HepG2 (cell line): ENCODE data around the gene CIAO3. TPM values are rescaled to one million over a fixed set of nuclear protein-coding genes. Genes with fewer than 3 reads are reported as not detected.

Source experiments
- ATAC-seq: fragments of 200-7000 bp; cut with Tn5 transposase; 3 replicates; pipeline ENCODE4 v1.9.1; 2020; ENCODE audit warnings: mild to moderate bottlenecking, moderate library complexity
- BruUV-seq: library from RNA; stranded (reverse); fragments of 400-500 nt; replicated peaks from 2 replicates; lab custom pipeline; 2021; lab: Mats Ljungman, UMichigan
- CTCF ChIA-PET: fragments of 300-600 bp; formaldehyde crosslinking; extraction: SDS; loops from one replicate; lab custom pipeline; 2021; ENCODE audit warnings: low total read pairs, inconsistent platforms, low intra/inter-chr PET ratio; lab: Yijun Ruan, JAX
- POLR2A ChIA-PET: fragments of 350-600 bp; sonication (Branson Sonifier 250); formaldehyde crosslinking; loops from one replicate; lab custom pipeline; 2020; ENCODE audit warnings: antibody characterized with exemption, inconsistent platforms; lab: Yijun Ruan, JAX
- DNase-seq: peaks from one replicate; pipeline ENCODE4 v3.0.0-alpha.2; 2015; ENCODE audit warnings: low spot score
- FAIRE-seq: peaks from 3 replicates; lab custom pipeline; 2011; peaks lifted over from hg19 to GRCh38; lab: Jason Lieb, UNC
- H2AFZ ChIP-seq: one replicate; pipeline ENCODE4 v1.6.1; 2011; ENCODE audit warnings: low read length, inconsistent platforms
- H3K27ac ChIP-seq: fragments of 300-600 bp; 3 replicates; pipeline ENCODE4 v1.8.0; 2011; ENCODE audit warnings: mixed run types, mild to moderate bottlenecking, mixed read lengths, low read length, inconsistent platforms; ENCODE audit not compliant: insufficient read depth; ENCODE audit errors: extremely low read length
- H3K27me3 ChIP-seq, 2 experiments: fragments of 200-600 bp in 1 of 2; 2 replicates in 1 of 2; 3 replicates in 1 of 2; pipeline versions ENCODE4 v1.6.0 to v1.8.0; 2011; ENCODE audit warnings: low read length in 2 of 2, mild to moderate bottlenecking in 2 of 2, moderate library complexity in 2 of 2, inconsistent platforms in 1 of 2; ENCODE audit not compliant: insufficient read depth in 2 of 2, control insufficient read depth in 1 of 2
- H3K36me3 ChIP-seq, 2 experiments: fragments of 200-600 bp in 1 of 2; replicated peaks in 1 of 2; 2 replicates in 1 of 2; 3 replicates in 1 of 2; pipeline versions ENCODE4 v1.5.1 to v1.8.0; 2011; ENCODE audit warnings: low read length in 2 of 2, inconsistent platforms in 1 of 2; ENCODE audit not compliant: insufficient read depth in 2 of 2, control insufficient read depth in 1 of 2
- H3K4me1 ChIP-seq: 2 replicates; pipeline ENCODE4 v1.5.1; 2012; ENCODE audit warnings: low read length, inconsistent platforms; ENCODE audit not compliant: insufficient read depth
- H3K4me2 ChIP-seq: 2 replicates; pipeline ENCODE4 v1.6.0; 2011; ENCODE audit warnings: low read depth, low read length, inconsistent platforms
- H3K4me3 ChIP-seq, 3 experiments: fragments of 200-600 bp in 1 of 3; sonication (generic), shearing (Covaris generic) in 1 of 3; replicated peaks in 1 of 3; 2 replicates each; pipeline ENCODE4 v1.5.1; 2011 to 2016; ENCODE audit warnings: low read length in 3 of 3, inconsistent platforms in 2 of 3, low read depth in 2 of 3, mild to moderate bottlenecking in 2 of 3, control low read depth in 1 of 3, mixed read lengths in 1 of 3; ENCODE audit not compliant: insufficient read depth in 1 of 3
- H3K79me2 ChIP-seq: one replicate; pipeline ENCODE4 v1.6.1; 2011; ENCODE audit warnings: low read length, inconsistent platforms; ENCODE audit not compliant: insufficient read depth
- H3K9ac ChIP-seq: 2 replicates; pipeline ENCODE4 v1.6.0; 2011; ENCODE audit warnings: mild to moderate bottlenecking, low read depth, low read length, inconsistent platforms; ENCODE audit not compliant: insufficient read depth
- H3K9me3 ChIP-seq: 2 replicates; pipeline ENCODE4 v1.5.1; 2012; ENCODE audit warnings: mild to moderate bottlenecking, low read length
- H4K20me1 ChIP-seq: 2 replicates; pipeline ENCODE4 v1.6.0; 2011; ENCODE audit warnings: inconsistent platforms, mild to moderate bottlenecking, low read length, moderate library complexity; ENCODE audit not compliant: insufficient read depth
- AGO1 ChIP-seq: fragments of 200-400 bp; formaldehyde crosslinking; IDR thresholded peaks from 2 replicates; pipeline ENCODE4 v1.6.1; 2017; ENCODE audit warnings: mild to moderate bottlenecking, low read depth, low read length, moderate library complexity; ENCODE audit not compliant: poor library complexity, severe bottlenecking
- CHCHD3 ChIP-seq: sonication (generic); formaldehyde crosslinking; IDR thresholded peaks from 2 replicates; pipeline ENCODE4 v1.8.0; 2022; ENCODE audit warnings: mild to moderate bottlenecking, missing genetic modification reagents, moderate library complexity
- JUN ChIP-seq: sonication (generic); formaldehyde crosslinking; IDR thresholded peaks from 2 replicates; pipeline ENCODE4 v1.4.0; 2020; ENCODE audit warnings: mild to moderate bottlenecking, missing genetic modification reagents
- KDM6A ChIP-seq: IDR thresholded peaks from 2 replicates; pipeline ENCODE4 v1.6.1; 2016; ENCODE audit warnings: low read depth
- SATB2 ChIP-seq: sonication (generic); formaldehyde crosslinking; IDR thresholded peaks from 2 replicates; pipeline ENCODE4 v1.5.0; 2020; ENCODE audit warnings: missing genetic modification reagents
- SUZ12 ChIP-seq: fragments of 150-350 bp; IDR thresholded peaks from 2 replicates; pipeline ENCODE4 v1.6.1; 2014; ENCODE audit warnings: low read depth, low read length
- ZNF569 ChIP-seq: sonication (generic); formaldehyde crosslinking; IDR thresholded peaks from 2 replicates; pipeline ENCODE4 v1.5.0; 2020; ENCODE audit warnings: mild to moderate bottlenecking, missing genetic modification reagents, moderate library complexity, borderline replicate concordance
- ZNF878 ChIP-seq: sonication (generic); formaldehyde crosslinking; IDR thresholded peaks from 2 replicates; pipeline ENCODE4 v1.8.1; 2023; ENCODE audit warnings: mild to moderate bottlenecking, missing genetic modification reagents, moderate library complexity
- ZSCAN21 ChIP-seq: sonication (generic); formaldehyde crosslinking; IDR thresholded peaks from 2 replicates; pipeline ENCODE4 v1.8.0; 2022; ENCODE audit warnings: mild to moderate bottlenecking, missing genetic modification reagents, moderate library complexity, borderline replicate concordance
- WGBS: methylation state at CpG from one replicate; pipeline ENCODE4 v1.1.6; 2017; ENCODE audit warnings: low lambda C conversion rate; 5-methylcytosine and 5-hydroxymethylcytosine counted together
- in situ Hi-C: cut with HindIII; loops from 2 replicates; pipeline ENCODE4 v1.10.0; 2017; ENCODE audit warnings: low pct_unique_long_range_greater_than_20kb; ENCODE audit not compliant: extremely low pct_ligation_motif_present
- intact Hi-C: fragments of 100-400 bp; cut with micrococcal nuclease; formaldehyde crosslinking; loops from one replicate; pipeline ENCODE4 v1.10.0; 2022; ENCODE audit not compliant: unreplicated experiment
- polyA plus RNA-seq, 8 experiments: library from polyadenylated mRNA; depleted of rRNA in 3 of 8; stranded (reverse) in 7 of 8; unstranded in 1 of 8; fragments of >200 nt; fragmentation: Illumina TruSeq in 4 of 8; extraction: Trizol in 4 of 8; gene quantifications; 2 replicates each; pipeline versions ENCODE4 v1.2.1 to v1.2.3, GENCODE V29; 2011 to 2016; ENCODE audit warnings: low read depth in 4 of 8, missing spikeins in 1 of 8, mixed read lengths in 1 of 8; ENCODE audit not compliant: insufficient read depth in 1 of 8
- total RNA-seq, 5 experiments: library from RNA; depleted of rRNA; stranded (reverse); fragments of >200 nt; fragmentation: Illumina TruSeq; extraction: Trizol; gene quantifications; 2 replicates each; pipeline ENCODE4 v1.2.3, GENCODE V29; 2016; ENCODE audit warnings: low read depth in 1 of 5
- TF ChIP-seq, protein P1 (sequence below), 2 experiments: sonication (generic) in 1 of 2; formaldehyde crosslinking in 1 of 2; IDR thresholded peaks; 2 replicates each; pipeline versions ENCODE4 v1.5.1 to v1.6.1; 2011 to 2020; ENCODE audit warnings: borderline replicate concordance in 1 of 2, low read depth in 1 of 2, low read length in 1 of 2, mild to moderate bottlenecking in 1 of 2, missing genetic modification reagents in 1 of 2, moderate library complexity in 1 of 2

CIAO3 gene
- total and polyA plus RNA-seq, 2 of the 13 experiments (the other 11 are each of a cell fraction or from before 2014, with no cell fraction given): 21.7 to 25.0 TPM

DNA sequence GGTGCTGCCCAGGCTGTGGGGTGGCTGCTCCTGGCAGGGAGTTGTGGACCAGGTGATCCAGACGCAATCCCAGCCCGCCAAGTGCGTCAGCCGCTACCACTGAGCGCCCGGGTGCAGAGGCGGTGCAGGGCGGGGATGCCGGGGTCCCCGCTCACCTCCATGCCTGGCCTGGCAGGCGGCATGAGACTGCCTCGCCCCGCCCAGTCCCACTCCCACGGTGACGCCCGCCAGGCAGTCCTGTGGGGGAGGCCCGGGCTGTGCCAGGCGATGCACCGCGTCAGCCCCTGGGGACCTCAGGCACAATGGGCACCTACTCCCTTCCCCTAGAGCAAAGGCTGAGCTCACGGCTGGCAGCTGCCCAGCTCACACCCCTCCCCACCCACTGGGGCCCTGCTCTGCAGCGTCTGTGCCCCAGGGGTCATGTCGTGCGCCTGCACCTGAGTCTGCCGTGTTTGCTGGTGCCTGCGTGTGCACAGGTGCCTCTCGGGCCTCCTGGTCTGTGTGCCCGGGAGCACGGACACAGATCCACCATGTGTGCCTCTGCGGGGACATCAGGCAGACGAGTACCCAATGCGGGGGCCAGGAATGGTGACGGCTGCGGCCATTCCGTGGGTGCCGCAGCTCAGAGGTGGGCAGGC lies 42.1 kb upstream of the CIAO3 start:
- in situ Hi-C loops: no loop called here
- Histone ChIP-seq H3K36me3 (0 out of 5 replicates have a peak, but pooled peaks cover 0 to 6% of the 10 kb centered on the region in 2 experiments), H3K27me3 (peaks cover 13 to 51% of the 10 kb centered on the region in 2 experiments), H3K4me1 (peaks cover 5% of the 10 kb centered on the region; the same call in 1 of the 2 replicates), H3K9ac (no peak overlapping the region), H3K27ac (no peak overlapping the region), H3K9me3 (no peaks in the 10 kb centered on the region), H3K79me2 (no peaks in the 10 kb centered on the region), H3K4me3 (no peak overlapping the region), H3K4me2 (no peak overlapping the region), H2AFZ (no peak overlapping the region), H4K20me1 (no peaks in the 10 kb centered on the region)
- CTCF ChIA-PET: no interaction called here
- intact Hi-C loops: no loop called here
- POLR2A ChIA-PET: no interaction called here
- 53% methylated on average over 9 of the region's 36 CpGs for WGBS
- no peak; the same call in 2 of the 3 replicates for ATAC-seq
- BruUV-seq: no TSS peak
- DNase-seq: no peak
- TF ChIP-seq, protein P1, sequence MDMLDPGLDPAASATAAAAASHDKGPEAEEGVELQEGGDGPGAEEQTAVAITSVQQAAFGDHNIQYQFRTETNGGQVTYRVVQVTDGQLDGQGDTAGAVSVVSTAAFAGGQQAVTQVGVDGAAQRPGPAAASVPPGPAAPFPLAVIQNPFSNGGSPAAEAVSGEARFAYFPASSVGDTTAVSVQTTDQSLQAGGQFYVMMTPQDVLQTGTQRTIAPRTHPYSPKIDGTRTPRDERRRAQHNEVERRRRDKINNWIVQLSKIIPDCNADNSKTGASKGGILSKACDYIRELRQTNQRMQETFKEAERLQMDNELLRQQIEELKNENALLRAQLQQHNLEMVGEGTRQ (IDR thresholded peaks at IDR 0.05; ENCODE audit: low read depth, low read length): no peak
- TF ChIP-seq, protein P1 (CRISPR knock-in tag; IDR thresholded peaks at IDR 0.05; ENCODE audit: borderline replicate concordance): no peak
- TF ChIP-seq KDM6A (CRISPR knock-in tag) (no peak), CHCHD3 (CRISPR knock-in tag) (no peak), AGO1 (peak; percentile 82)
- FAIRE-seq: no peak

DNA sequence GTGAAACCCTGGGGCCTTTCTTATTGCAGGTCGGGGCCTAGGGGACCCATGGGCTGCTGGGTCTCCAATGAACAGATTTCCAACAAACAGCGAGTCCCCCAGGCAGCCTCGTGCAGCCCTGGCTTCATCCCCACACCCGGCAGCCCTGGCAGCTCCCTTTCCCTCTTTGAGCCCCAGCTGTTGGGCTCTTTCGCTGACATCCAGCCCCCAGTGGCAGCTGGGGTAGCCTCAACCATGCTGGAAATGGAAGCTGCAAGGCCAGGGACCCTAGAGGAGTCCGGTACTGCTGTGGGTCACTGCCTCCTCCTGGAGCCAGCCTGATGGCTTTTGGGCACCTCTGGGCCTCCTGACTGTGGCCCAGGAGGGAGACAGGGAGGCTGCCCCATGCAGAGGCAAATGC lies 41.5 kb upstream of the CIAO3 start:
- H3K79me2 ChIP-seq: no peaks in the 10 kb centered on the region
- in situ Hi-C loops (no loop called here), intact Hi-C loops (no loop called here)
- H3K9me3 ChIP-seq: no peaks in the 10 kb centered on the region
- H3K27me3 ChIP-seq: peaks cover 13 to 55% of the 10 kb centered on the region in 2 experiments
- H3K27ac ChIP-seq: no peak overlapping the region
- no TSS peak for BruUV-seq
- TF ChIP-seq JUN (CRISPR knock-in tag) (no peak), ZSCAN21 (CRISPR knock-in tag) (no peak), ZNF878 (CRISPR knock-in tag) (no peak), SATB2 (CRISPR knock-in tag) (no peak), ZNF569 (CRISPR knock-in tag) (no peak), SUZ12 (no peak)
- TF ChIP-seq, all 625 proteins: peak for 0
- Histone ChIP-seq H3K4me1 (peaks cover 4% of the 10 kb centered on the region; the same call in 1 of the 2 replicates), H2AFZ (no peak overlapping the region), H3K36me3 (0 out of 5 replicates have a peak, but pooled peaks cover 0 to 6% of the 10 kb centered on the region in 2 experiments), H4K20me1 (no peaks in the 10 kb centered on the region), H3K4me2 (no peak overlapping the region), H3K9ac (no peak overlapping the region), H3K4me3 (no peak overlapping the region)
- ATAC-seq (peak; percentile 7; the same call in 2 of the 3 replicates), FAIRE-seq (no peak), DNase-seq (no peak)
- ChIA-PET POLR2A (no interaction called here), CTCF (no interaction called here)
- 0% methylated on average over 1 of the region's 6 CpGs for WGBS
